ENCODE measurements around the gene KMT2A. TPM values are rescaled to one million over a fixed set of nuclear protein-coding genes. Genes with fewer than 3 reads are reported as not detected.

The KMT2A gene
- total RNA-seq, 1 experiment from 2014 or later = 62.0 TPM

GRCh38 chr11:118552341-118552740 is 116.0 kb downstream of the KMT2A start:
- Mint-ChIP-seq H3K27ac (no peak overlapping the region), H3K27me3 (ENCODE audit: low read depth) (no peaks in the 10 kb centered on the region), H3K36me3 (ENCODE audit: insufficient read depth in 1 of 3, low read depth in 3 of 3) (peaks cover 0 to 34% (median 33%) of the 10 kb centered on the region in 3 experiments; a peak in 6 of 7 replicates), H3K4me1 (no peaks in the 10 kb centered on the region), H3K4me3 (no peak overlapping the region), H3K9me3 (no peaks in the 10 kb centered on the region)
- no peak overlapping the region for H2BK120ac ChIP-seq (ENCODE audit: low read depth, low read length, poor library complexity, severe bottlenecking)
- no peak overlapping the region for H2BK15ac ChIP-seq (ENCODE audit: low read depth, low read length)
- H3K23me2 ChIP-seq (ENCODE audit: insufficient read length, low read depth, low read length, poor library complexity, severe bottlenecking) = no peaks in the 10 kb centered on the region
- no peak overlapping the region for H3K56ac ChIP-seq (ENCODE audit: insufficient read length, low read depth, low read length)
- no peak overlapping the region for H2AK5ac ChIP-seq (ENCODE audit: insufficient read length, low read length)
- no peak overlapping the region for H3K27ac ChIP-seq (ENCODE audit: insufficient read length, low read depth, low read length)
- H3K18ac ChIP-seq (ENCODE audit: insufficient read length, low read depth, low read length) = no peak overlapping the region
- no peak overlapping the region for H2BK20ac ChIP-seq (ENCODE audit: low read depth, low read length, poor library complexity, severe bottlenecking)
- H2BK12ac ChIP-seq (ENCODE audit: insufficient read length, low read depth, low read length) = no peak overlapping the region
- H3K79me2 ChIP-seq (ENCODE audit: insufficient read depth, low read length) = no peaks in the 10 kb centered on the region
- H4K20me1 ChIP-seq (ENCODE audit: control insufficient read depth, insufficient read depth, insufficient read length) = no peaks in the 10 kb centered on the region
- H3K23ac ChIP-seq (ENCODE audit: insufficient read length, low read depth, low read length) = no peak overlapping the region
- H4K8ac ChIP-seq (replicated peaks; ENCODE audit: insufficient read length, low read depth, low read length) = no peak overlapping the region
- H4K5ac ChIP-seq (ENCODE audit: insufficient read length, low read depth, low read length) = no peak overlapping the region
- no peaks in the 10 kb centered on the region for H3K9me3 ChIP-seq (ENCODE audit: control insufficient read depth, low read depth, low read length)
- TF ChIP-seq CTCF (conservative IDR thresholded peaks at IDR 0.05) = no peak
- H3T11ph ChIP-seq (ENCODE audit: low read length) = no peak overlapping the region
- H2AFZ ChIP-seq (ENCODE audit: low read length) = no peak overlapping the region
- H3K4ac ChIP-seq (ENCODE audit: low read depth, low read length) = no peak overlapping the region
- no peak overlapping the region for H4K91ac ChIP-seq (ENCODE audit: insufficient read length, low read depth, low read length)
- no peak overlapping the region for H3K14ac ChIP-seq (ENCODE audit: insufficient read depth, low read length)
- no peak for DNase-seq
- H3K4me2 ChIP-seq (ENCODE audit: insufficient read depth, insufficient read length, low read length) = no peak overlapping the region
- no peaks in the 10 kb centered on the region for H3K27me3 ChIP-seq (ENCODE audit: insufficient read depth, low read length)
- no peak overlapping the region for H3K9ac ChIP-seq (ENCODE audit: extremely low read depth, insufficient read length, low read length)
- H3K79me1 ChIP-seq (ENCODE audit: insufficient read depth, low read depth, low read length, poor library complexity, severe bottlenecking) = no peaks in the 10 kb centered on the region
- H3K4me1 ChIP-seq (ENCODE audit: insufficient read depth, low read length) = no peaks in the 10 kb centered on the region
- WGBS (ENCODE audit: extremely low coverage, insufficient read length, low lambda C conversion rate) = no CpG with 5 or more reads among the region's 4 CpGs
- no peak overlapping the region for H2BK5ac ChIP-seq (ENCODE audit: insufficient read length, low read length)
